ENCODE results near the gene ATG16L1.

DNA sequence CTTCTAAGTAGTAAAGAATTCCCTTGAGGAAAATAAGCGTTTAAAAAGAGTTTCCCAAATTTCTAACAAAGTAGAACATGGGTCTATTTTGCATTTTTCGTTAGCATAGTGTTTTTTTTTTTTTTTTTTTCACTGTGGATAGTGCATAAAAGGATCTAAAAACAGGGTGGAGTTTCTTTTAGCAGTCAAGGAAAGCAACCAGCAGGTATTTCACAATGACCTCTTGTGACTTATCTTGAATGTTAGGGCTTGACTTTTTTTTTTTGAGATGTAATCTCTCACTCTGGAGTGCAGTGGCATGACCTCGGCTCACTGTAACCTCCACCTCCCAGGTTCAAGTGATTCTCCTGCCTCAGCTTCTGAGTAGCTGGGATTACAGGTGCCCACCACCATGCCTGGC is 88.0 kb downstream of the ATG16L1 start:
- TF ChIP-seq, protein P1, sequence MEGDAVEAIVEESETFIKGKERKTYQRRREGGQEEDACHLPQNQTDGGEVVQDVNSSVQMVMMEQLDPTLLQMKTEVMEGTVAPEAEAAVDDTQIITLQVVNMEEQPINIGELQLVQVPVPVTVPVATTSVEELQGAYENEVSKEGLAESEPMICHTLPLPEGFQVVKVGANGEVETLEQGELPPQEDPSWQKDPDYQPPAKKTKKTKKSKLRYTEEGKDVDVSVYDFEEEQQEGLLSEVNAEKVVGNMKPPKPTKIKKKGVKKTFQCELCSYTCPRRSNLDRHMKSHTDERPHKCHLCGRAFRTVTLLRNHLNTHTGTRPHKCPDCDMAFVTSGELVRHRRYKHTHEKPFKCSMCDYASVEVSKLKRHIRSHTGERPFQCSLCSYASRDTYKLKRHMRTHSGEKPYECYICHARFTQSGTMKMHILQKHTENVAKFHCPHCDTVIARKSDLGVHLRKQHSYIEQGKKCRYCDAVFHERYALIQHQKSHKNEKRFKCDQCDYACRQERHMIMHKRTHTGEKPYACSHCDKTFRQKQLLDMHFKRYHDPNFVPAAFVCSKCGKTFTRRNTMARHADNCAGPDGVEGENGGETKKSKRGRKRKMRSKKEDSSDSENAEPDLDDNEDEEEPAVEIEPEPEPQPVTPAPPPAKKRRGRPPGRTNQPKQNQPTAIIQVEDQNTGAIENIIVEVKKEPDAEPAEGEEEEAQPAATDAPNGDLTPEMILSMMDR (IDR thresholded peaks at IDR 0.05) = no peak
- no peak for TF ChIP-seq POLR2A (IDR thresholded peaks at IDR 0.05)

Data from heart left ventricle (tissue), 13 donors.